Measurements from ENCODE around the gene TMEM52.

The TMEM52 gene

GRCh38 chr1:1914101-1914970, 4.7 kb downstream of the TMEM52 start:
- FAIRE-seq: no peak

- FAIRE-seq: no peak
Measured at GRCh38 chr1:1911350-1912041, 7.6 kb downstream of the TMEM52 start.

- no peak for FAIRE-seq
Measured at GRCh38 chr1:1910651-1911331, 8.3 kb downstream of the TMEM52 start.

- FAIRE-seq: no peak
Measured at GRCh38 chr1:1910033-1910465, 9.0 kb downstream of the TMEM52 start.

GRCh38 chr1:1908506-1908791, 10.6 kb downstream of the TMEM52 start:
- FAIRE-seq: no peak

- FAIRE-seq: no peak
Measured at GRCh38 chr1:1907098-1907736, 11.9 kb downstream of the TMEM52 start.

GRCh38 chr1:1906185-1907097, 12.6 kb downstream of the TMEM52 start:
- FAIRE-seq: no peak

- FAIRE-seq: no peak
Measured at GRCh38 chr1:1903224-1903623, 15.9 kb downstream of the TMEM52 start.

GRCh38 chr1:1901641-1902294, 17.3 kb downstream of the TMEM52 start:
- FAIRE-seq: no peak

GRCh38 chr1:1900883-1901640, 18.0 kb downstream of the TMEM52 start:
- no peak for FAIRE-seq

GRCh38 chr1:1899967-1900327, 19.1 kb downstream of the TMEM52 start:
- FAIRE-seq: no peak

- FAIRE-seq: no peak
Measured at GRCh38 chr1:1899266-1899966, 19.7 kb downstream of the TMEM52 start.

GRCh38 chr1:1898246-1898933, 20.7 kb downstream of the TMEM52 start:
- no peak for FAIRE-seq

GRCh38 chr1:1895456-1896336, 23.4 kb downstream of the TMEM52 start:
- no peak for FAIRE-seq

GRCh38 chr1:1895060-1895418, 24.0 kb downstream of the TMEM52 start:
- no peak for FAIRE-seq

GRCh38 chr1:1894354-1895059, 24.6 kb downstream of the TMEM52 start:
- no peak for FAIRE-seq

GRCh38 chr1:1893997-1894353, 25.1 kb downstream of the TMEM52 start:
- no peak for FAIRE-seq

All from colon (tissue), 2 donors.